Loucy (cell line): ENCODE data around the gene MACROD2.

ENCODE experiments used
- EZH2phosphoT487 ChIP-seq: fragments of 200-600 bp; IDR thresholded peaks from 2 replicates; pipeline ENCODE4 v1.6.1; 2018; ENCODE audit warnings: antibody characterized with exemption, mild to moderate bottlenecking, moderate library complexity, borderline replicate concordance
- TF ChIP-seq, protein P1 (sequence below): fragments of 200-600 bp; sonication (generic); conservative IDR thresholded peaks from 2 replicates; pipeline ENCODE4 v1.5.1; 2014; ENCODE audit warnings: mild to moderate bottlenecking, antibody characterized with exemption, low read length

DNA sequence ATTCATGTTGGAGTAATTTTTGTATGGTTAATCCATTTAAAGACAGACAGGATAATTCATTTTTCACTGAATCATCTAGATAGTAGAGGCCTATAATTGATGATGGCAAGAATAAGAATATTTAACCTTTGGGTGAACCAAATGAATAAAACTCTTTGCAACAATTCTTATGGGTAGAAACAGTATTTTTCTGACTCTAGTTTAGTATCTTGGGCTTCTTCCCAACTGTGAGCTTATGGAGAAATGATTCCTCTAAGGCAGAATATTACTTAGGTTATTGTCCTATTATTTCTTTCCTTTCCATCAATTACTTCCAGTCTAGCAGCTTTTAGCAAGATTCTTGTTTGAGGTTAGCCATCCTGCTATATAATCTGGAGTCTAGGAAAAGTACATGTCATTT, 1077.0 kb downstream of the MACROD2 start:
- TF ChIP-seq, protein P1, sequence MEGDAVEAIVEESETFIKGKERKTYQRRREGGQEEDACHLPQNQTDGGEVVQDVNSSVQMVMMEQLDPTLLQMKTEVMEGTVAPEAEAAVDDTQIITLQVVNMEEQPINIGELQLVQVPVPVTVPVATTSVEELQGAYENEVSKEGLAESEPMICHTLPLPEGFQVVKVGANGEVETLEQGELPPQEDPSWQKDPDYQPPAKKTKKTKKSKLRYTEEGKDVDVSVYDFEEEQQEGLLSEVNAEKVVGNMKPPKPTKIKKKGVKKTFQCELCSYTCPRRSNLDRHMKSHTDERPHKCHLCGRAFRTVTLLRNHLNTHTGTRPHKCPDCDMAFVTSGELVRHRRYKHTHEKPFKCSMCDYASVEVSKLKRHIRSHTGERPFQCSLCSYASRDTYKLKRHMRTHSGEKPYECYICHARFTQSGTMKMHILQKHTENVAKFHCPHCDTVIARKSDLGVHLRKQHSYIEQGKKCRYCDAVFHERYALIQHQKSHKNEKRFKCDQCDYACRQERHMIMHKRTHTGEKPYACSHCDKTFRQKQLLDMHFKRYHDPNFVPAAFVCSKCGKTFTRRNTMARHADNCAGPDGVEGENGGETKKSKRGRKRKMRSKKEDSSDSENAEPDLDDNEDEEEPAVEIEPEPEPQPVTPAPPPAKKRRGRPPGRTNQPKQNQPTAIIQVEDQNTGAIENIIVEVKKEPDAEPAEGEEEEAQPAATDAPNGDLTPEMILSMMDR, result no peak
- no peak for TF ChIP-seq EZH2phosphoT487
